GM12801 (cell line): ENCODE data around the gene TLE2.

Experiments used
- TF ChIP-seq, protein P1 (sequence below): IDR thresholded peaks from one replicate; pipeline ENCODE4 v1.5.1; 2011; ENCODE audit warnings: control low read depth; ENCODE audit not compliant: insufficient read length; ENCODE audit errors: extremely low read depth

TLE2 gene

DNA sequence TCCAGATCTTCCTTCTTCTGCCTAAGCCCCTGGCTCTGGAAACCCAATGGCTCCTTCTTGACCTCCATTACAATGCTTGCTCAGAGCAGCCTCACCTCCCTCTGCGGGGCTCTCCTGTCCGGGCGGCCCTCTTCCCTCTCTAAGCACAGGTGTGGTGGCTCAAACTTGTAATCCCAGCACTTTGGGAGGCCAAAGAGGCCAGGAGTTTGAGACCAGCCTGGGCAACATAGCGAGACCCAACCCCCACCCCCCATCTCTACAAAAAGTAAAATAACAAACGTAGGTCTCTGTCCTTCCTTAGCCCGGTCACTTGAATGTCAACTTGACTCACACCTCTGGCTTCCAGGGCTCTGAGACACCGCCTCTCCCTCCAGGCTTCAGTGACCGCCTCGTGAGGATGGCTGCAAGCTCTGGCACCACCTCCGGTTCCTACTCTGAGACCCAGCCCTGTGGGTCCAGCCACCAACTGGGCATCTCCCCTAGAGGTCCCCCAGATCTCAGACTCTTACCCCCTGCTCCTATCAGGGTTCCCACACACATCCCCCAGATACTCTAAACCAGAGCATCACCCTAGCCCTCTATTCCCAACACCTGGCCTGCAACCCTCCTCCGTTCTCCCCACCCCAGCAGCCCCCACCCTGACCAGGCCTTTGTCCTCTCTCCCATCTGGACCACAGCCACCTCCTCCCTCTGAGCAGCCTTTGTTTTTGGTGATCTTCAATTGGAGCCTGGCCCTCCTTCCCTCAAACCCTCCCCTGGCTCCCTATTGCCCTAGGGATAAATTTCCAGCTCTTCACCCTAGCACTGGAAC, 4.7 kb upstream of the TLE2 start:
- TF ChIP-seq, protein P1, sequence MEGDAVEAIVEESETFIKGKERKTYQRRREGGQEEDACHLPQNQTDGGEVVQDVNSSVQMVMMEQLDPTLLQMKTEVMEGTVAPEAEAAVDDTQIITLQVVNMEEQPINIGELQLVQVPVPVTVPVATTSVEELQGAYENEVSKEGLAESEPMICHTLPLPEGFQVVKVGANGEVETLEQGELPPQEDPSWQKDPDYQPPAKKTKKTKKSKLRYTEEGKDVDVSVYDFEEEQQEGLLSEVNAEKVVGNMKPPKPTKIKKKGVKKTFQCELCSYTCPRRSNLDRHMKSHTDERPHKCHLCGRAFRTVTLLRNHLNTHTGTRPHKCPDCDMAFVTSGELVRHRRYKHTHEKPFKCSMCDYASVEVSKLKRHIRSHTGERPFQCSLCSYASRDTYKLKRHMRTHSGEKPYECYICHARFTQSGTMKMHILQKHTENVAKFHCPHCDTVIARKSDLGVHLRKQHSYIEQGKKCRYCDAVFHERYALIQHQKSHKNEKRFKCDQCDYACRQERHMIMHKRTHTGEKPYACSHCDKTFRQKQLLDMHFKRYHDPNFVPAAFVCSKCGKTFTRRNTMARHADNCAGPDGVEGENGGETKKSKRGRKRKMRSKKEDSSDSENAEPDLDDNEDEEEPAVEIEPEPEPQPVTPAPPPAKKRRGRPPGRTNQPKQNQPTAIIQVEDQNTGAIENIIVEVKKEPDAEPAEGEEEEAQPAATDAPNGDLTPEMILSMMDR: no peak

GRCh38 chr19:3031607-3031867, 2.5 kb upstream of the TLE2 start:
- TF ChIP-seq, protein P1: no peak

GRCh38 chr19:3028305-3029064, 595 bp downstream of the TLE2 start:
- TF ChIP-seq, protein P1: no peak

DNA sequence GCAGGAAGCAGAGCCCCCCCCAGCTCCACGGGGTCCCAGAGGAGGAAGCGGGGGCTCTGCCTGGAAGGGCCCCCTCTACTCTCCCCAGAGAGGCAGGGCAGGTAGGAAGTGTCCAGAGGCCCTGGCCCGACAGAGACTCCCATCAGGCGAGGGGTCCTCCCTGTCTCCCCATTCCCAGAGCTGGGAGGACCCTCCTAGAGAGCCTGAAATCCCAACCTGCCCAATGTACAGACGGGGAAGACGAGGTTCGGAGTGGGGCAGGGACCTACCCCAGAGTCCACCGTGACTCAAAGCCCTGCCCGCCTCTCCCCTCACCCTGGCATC, 1.1 kb downstream of the TLE2 start:
- TF ChIP-seq, protein P1: no peak

DNA sequence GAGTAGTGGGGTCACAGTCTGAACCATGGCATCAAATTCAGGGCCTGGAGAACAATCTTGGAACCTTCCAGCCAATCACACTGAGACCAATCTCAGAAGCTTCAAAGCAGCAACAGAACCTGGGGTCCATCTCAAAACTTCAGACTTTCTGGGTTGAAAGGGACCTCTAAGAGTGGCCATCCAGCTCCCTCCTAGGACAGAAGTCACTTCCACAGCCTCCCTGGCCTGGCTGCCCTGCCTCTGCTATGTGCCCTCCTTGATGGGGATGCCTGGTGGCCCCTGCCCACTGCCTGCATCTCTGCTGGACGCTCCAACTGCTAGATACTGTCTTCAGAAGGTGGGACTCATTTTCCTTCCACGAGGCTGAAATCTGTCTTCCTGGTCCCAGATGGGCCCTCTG, 1.8 kb downstream of the TLE2 start:
- TF ChIP-seq, protein P1: no peak

- TF ChIP-seq, protein P1: no peak
Measured at GRCh38 chr19:3026768-3027167, 2.3 kb downstream of the TLE2 start.

- TF ChIP-seq, protein P1: no peak
Measured at GRCh38 chr19:3025549-3025886, 3.6 kb downstream of the TLE2 start.
